Right hindlimb (tissue), 1 donor: ENCODE measurements around the gene ZDHHC6.
"Not testable (repeated sequence)": the region's sequence is repeated elsewhere in the genome, so short reads cannot be mapped to it uniquely, and the experiment has no call there.

Experiments
- DNase-seq: peaks from one replicate; pipeline ENCODE4 v3.0.0-alpha.2; 2018

The ZDHHC6 gene

GRCh38 chr10:112388548-112388947, 58.2 kb downstream of the ZDHHC6 start:
- no peak for DNase-seq

- DNase-seq = not testable (repeated sequence)
Observed at GRCh38 chr10:112388056-112388455, 58.7 kb downstream of the ZDHHC6 start.

DNA sequence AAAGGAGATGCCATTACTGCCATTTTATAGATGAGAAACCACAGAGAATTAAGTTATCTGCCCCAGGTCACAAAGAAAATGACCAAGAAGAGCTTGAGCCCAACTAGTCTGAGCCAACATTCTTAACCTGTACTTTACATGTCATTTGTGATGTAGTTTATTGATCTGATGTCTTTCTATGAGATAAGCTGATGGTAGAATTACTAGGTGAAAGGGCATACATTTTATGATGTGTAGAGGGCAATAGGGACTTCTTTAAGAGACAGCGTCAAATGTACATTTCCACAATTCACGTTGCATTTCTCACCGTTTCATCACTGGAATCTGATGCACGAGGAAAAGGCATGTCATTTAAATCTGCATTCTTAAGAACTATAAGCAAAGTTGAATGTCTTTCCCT, 61.5 kb downstream of the ZDHHC6 start:
- DNase-seq = no peak

- DNase-seq = no peak
Observed at GRCh38 chr10:112384141-112384540, 62.6 kb downstream of the ZDHHC6 start.

DNA sequence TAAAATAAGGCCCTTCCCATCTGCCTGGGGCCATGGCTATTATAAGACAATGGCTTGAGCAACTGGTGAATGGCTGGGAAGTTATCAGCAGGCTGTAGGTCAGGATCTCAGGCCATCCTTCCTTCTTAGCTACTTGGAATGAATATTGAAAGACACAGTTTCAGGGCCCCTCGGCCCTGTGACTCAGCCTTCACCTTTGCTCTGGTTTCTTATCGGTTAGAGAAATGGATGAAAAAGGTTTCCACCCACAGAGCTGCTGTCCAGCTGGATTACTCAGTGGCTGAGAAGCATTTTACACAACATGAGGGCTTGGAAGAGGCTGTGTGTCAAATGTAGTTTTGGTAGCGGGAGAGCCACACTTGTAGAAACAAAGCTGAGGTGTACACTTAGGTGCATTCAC, 63.4 kb downstream of the ZDHHC6 start:
- no peak for DNase-seq

DNA sequence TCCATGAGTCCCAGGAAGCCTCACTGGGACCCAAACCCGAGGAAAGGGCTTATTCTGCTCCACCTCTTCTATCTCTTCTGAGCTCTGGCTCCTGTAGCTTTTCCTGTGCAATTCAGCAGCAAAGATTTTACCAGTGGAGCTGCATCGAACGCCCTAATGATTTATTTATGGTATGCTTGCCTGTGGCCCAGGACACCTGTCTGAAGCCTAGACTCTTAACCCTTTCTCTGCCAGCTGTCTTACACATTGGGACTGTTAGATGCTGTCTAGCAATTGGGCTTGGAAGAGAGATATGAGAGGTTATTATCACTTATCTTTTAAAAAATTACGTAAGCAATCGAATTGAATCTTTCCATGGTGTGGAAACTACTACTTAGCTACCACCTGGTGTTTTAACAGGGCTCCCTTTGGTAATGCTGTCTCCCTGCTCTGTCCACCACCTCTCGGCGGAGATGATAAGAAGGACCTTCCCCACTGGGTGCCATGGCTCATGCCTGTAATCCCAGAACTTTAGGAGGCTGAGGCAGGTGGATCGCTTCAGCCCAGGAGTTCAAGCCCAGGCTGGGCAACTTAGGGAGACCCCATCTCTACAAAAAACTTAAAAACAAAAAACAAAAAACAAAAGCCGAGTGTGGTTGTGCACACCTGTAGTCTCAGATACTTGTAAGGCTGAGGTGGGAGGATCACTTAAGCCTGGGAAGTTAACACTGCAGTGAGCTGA, 64.0 kb downstream of the ZDHHC6 start:
- no peak for DNase-seq
